WI38 (cell line): Measurements from ENCODE around the gene INSYN2B.

Experiments used
- H3K4me3 ChIP-seq: 2 replicates; pipeline ENCODE4 v1.5.1; 2011; ENCODE audit warnings: low read depth, mild to moderate bottlenecking, control low read depth, low read length
- TF ChIP-seq, protein P1 (sequence below): IDR thresholded peaks from 2 replicates; pipeline ENCODE4 v1.5.1; 2012; ENCODE audit warnings: low read depth, mild to moderate bottlenecking, control low read depth, low read length

The INSYN2B gene

DNA sequence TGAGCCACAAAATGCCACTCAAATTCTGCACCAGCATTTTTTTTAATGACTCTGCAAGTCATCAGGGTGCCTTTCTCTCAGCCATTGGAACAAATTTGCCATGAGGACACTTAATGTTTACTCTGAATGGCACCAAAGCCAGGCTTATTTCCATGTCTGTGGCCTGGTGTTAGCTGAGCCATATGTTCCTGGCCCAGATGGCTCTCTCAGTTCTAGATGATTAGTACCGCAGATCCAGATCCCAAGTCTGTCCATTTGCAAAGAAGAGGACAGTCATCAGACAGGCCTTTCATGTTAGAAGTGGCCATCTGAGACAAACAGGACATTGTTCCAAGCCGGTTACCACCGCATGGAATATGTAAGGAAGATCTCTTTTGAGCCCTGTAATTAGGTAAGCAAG, 70.3 kb downstream of the INSYN2B start:
- no peak overlapping the region for H3K4me3 ChIP-seq
- TF ChIP-seq, protein P1, sequence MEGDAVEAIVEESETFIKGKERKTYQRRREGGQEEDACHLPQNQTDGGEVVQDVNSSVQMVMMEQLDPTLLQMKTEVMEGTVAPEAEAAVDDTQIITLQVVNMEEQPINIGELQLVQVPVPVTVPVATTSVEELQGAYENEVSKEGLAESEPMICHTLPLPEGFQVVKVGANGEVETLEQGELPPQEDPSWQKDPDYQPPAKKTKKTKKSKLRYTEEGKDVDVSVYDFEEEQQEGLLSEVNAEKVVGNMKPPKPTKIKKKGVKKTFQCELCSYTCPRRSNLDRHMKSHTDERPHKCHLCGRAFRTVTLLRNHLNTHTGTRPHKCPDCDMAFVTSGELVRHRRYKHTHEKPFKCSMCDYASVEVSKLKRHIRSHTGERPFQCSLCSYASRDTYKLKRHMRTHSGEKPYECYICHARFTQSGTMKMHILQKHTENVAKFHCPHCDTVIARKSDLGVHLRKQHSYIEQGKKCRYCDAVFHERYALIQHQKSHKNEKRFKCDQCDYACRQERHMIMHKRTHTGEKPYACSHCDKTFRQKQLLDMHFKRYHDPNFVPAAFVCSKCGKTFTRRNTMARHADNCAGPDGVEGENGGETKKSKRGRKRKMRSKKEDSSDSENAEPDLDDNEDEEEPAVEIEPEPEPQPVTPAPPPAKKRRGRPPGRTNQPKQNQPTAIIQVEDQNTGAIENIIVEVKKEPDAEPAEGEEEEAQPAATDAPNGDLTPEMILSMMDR: no peak

DNA sequence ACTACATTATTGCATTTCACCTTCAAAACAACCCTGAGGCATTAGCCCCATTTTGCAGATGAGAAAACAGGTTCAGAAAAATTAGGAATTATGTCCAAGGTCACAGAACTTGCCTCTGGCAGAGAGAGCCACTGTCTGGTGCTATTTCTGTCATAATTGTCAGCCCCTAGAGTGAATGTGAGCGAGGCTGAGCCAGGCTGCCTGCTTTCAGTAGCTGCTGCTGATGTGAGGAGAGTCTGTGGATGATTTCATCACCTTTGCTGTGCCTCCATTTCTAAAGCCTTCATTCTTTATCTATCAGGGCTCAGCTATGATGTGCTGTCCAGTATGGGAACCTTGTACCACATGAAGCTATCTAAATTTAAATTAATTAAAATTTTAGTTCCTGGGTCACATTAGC, 71.4 kb downstream of the INSYN2B start:
- no peak overlapping the region for H3K4me3 ChIP-seq
- TF ChIP-seq, protein P1: no peak

- H3K4me3 ChIP-seq: no peak overlapping the region
- TF ChIP-seq, protein P1: no peak
Observed at GRCh38 chr5:169906745-169907649, 73.3 kb downstream of the INSYN2B start.

GRCh38 chr5:169905017-169905416, 75.3 kb downstream of the INSYN2B start:
- TF ChIP-seq, protein P1: no peak
- no peak overlapping the region for H3K4me3 ChIP-seq

- no peak overlapping the region for H3K4me3 ChIP-seq
- TF ChIP-seq, protein P1: no peak
Observed at GRCh38 chr5:169904508-169904907, 75.8 kb downstream of the INSYN2B start.

DNA sequence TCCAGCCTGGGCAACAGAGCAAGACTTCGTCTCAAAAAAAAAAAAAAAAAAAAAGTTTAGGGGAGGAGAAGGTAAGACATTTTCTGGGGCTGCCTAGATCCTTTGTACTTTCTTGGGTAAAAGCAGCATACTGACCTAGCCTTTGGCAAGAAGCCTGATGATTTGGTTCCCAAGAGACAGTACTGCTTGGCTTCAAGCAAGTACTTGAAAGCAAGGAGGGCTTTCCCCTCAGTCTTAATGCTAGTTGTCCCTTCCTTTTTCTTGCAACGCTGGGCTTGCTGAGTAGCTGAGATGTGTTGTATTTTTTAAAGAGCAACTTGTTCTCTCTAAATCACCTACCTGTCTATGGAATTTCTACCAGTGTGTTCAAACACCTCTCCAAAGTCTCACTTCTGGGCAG, 76.2 kb downstream of the INSYN2B start:
- H3K4me3 ChIP-seq: no peak overlapping the region
- TF ChIP-seq, protein P1: no peak

DNA sequence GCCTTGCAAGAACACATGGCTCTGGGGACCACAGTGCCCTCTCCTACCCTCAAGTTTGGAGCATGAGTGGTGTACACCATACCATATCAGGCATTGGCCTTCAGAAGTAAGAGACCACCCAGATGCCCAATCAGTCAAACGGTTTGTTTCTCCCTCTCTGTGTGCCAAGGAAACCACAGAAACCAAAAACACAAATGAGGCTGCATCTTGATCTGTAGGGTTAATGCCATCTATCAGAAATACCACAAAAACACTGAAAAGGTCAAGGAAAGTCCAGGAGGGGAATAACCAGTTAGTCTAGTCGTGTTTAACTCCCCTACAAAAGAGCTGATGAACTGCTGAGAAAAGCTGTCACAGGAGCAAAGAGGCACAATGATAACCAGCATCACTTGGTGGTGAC, 78.4 kb downstream of the INSYN2B start:
- no peak overlapping the region for H3K4me3 ChIP-seq
- TF ChIP-seq, protein P1: no peak
